Measurements from ENCODE around the gene INPP5F. TPM values are rescaled to one million over a fixed set of nuclear protein-coding genes. Genes with fewer than 3 reads are reported as not detected.

The INPP5F gene
- total RNA-seq (10 to 100 TPM in 2 of 10 donors, 1 to 10 TPM in 8; 4.2 to 13.3 (median 7.5) TPM), polyA plus RNA-seq (1 to 10 TPM; 4.0 to 4.5 TPM)
- long read RNA-seq, donor 1, full-length matches to known transcripts = 3 of 6 reads
- long read RNA-seq, donor 1, partial matches to known transcripts = 1 of 6 reads
- long read RNA-seq, donor 1, other reads (novel, unspliced or antisense) = 2 of 6 reads
- long read RNA-seq, donor 2, full-length matches to known transcripts = 1 of 4 reads
- long read RNA-seq, donor 2, partial matches to known transcripts = 1 of 4 reads
- long read RNA-seq, donor 2, other reads (novel, unspliced or antisense) = 2 of 4 reads
- long read RNA-seq, donor 3, full-length matches to known transcripts = 9 of 14 reads
- long read RNA-seq, donor 3, partial matches to known transcripts = 2 of 14 reads
- long read RNA-seq, donor 3, other reads (novel, unspliced or antisense) = 3 of 14 reads

GRCh38 chr10:119725828-119726675 lies at the start of gene INPP5F:
INPP5F (plus strand) TSS chr10:119726050; CDS start chr10:119726263, 213 bp downstream.
- peak; percentile 99 to 100 for DNase-seq
- intact Hi-C loops (cut with DNase I) = loop anchor here in 6 of 10 donors (1.0 to 10.0 kb wide), 7 partner anchors 39 to 146 kb away; partner anchors contain the start of genes MCMBP (in 1 of the 6) and TIAL1 (in 1 of the 6)

DNA sequence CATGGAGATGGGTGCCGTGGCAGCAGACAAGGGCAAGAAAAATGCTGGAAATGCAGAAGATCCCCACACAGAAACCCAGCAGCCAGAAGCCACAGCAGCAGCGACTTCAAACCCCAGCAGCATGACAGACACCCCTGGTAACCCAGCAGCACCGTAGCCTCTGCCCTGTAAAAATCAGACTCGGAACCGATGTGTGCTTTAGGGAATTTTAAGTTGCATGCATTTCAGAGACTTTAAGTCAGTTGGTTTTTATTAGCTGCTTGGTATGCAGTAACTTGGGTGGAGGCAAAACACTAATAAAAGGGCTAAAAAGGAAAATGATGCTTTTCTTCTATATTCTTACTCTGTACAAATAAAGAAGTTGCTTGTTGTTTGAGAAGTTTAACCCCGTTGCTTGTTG lies 48.7 kb upstream of the INPP5F start:
- Histone ChIP-seq H3K9me3 (no peaks in the 10 kb centered on the region), H3K27me3 (no peaks in the 10 kb centered on the region), H3K27ac (no peak overlapping the region), H3K4me1 (peaks cover 0 to 64% (median 38%) of the 10 kb centered on the region in 9 donors), H3K4me3 (no peak overlapping the region), H3K36me3 (peaks cover 0 to 62% (median 42%) of the 10 kb centered on the region in 9 donors)
- DNase-seq (no peak), ATAC-seq (no peak)
- intact Hi-C loops (cut with DNase I) = no loop called here
- 83 to 89% methylated on average over 6 of the region's 6 CpGs for WGBS, 2 donors
- TF ChIP-seq, protein P1, sequence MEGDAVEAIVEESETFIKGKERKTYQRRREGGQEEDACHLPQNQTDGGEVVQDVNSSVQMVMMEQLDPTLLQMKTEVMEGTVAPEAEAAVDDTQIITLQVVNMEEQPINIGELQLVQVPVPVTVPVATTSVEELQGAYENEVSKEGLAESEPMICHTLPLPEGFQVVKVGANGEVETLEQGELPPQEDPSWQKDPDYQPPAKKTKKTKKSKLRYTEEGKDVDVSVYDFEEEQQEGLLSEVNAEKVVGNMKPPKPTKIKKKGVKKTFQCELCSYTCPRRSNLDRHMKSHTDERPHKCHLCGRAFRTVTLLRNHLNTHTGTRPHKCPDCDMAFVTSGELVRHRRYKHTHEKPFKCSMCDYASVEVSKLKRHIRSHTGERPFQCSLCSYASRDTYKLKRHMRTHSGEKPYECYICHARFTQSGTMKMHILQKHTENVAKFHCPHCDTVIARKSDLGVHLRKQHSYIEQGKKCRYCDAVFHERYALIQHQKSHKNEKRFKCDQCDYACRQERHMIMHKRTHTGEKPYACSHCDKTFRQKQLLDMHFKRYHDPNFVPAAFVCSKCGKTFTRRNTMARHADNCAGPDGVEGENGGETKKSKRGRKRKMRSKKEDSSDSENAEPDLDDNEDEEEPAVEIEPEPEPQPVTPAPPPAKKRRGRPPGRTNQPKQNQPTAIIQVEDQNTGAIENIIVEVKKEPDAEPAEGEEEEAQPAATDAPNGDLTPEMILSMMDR (IDR thresholded peaks at IDR 0.05) = no peak

More at GRCh38 chr10:119725828-119726675, at the start of gene INPP5F:
- TF ChIP-seq, protein P1 (IDR thresholded peaks at IDR 0.05) = peak in 8 of 9 donors; percentile 25 to 65 (median 41)
- Histone ChIP-seq H3K4me1 (peaks cover 3 to 37% (median 28%) of the 10 kb centered on the region in 9 donors), H3K4me3 (peak within 1 kb of the TSS; percentile 44 to 95 (median 82)), H3K27me3 (no peaks in the 10 kb centered on the region), H3K9me3 (no peaks in the 10 kb centered on the region), H3K27ac (peak within 1 kb of the TSS; percentile 66 to 98 (median 96)), H3K36me3 (no peaks in the 10 kb centered on the region)
- peak; percentile 98 to 100 (median 99) for ATAC-seq
- 1% methylated on average over 48 to 95 of the region's 95 CpGs for WGBS, 2 donors

- intact Hi-C loops (cut with DNase I) = no loop called here
- ATAC-seq (no peak), DNase-seq (no peak)
Measured at GRCh38 chr10:119677904-119678755, 47.7 kb upstream of the INPP5F start.

More at GRCh38 chr10:119677904-119678755, 47.7 kb upstream of the INPP5F start:
- Histone ChIP-seq H3K27ac (peak overlapping the region in 7 of 10 donors; percentile 10 to 86 (median 76)), H3K4me1 (peaks cover 0 to 56% (median 37%) of the 10 kb centered on the region in 9 donors), H3K4me3 (no peak overlapping the region), H3K36me3 (peaks cover 0 to 52% (median 32%) of the 10 kb centered on the region in 9 donors), H3K9me3 (no peaks in the 10 kb centered on the region), H3K27me3 (no peaks in the 10 kb centered on the region)
- TF ChIP-seq, protein P1 (IDR thresholded peaks at IDR 0.05) = no peak
- 89 to 90% methylated on average over 13 of the region's 13 CpGs for WGBS, 2 donors
